K562 (cell line): ENCODE results near the gene SLC2A4RG. TPM values are rescaled to one million over a fixed set of nuclear protein-coding genes. Genes with fewer than 3 reads are reported as not detected.

Source experiments
- BACH1 ChIP-seq: fragments of 200-800 bp; sonication (Bioruptor generic); IDR thresholded peaks from 2 replicates; pipeline ENCODE4 v1.6.1; 2016; ENCODE audit warnings: missing genetic modification characterization, missing compliant biosample characterization
- ELK1 ChIP-seq: sonication (generic); formaldehyde crosslinking; IDR thresholded peaks from 2 replicates; pipeline ENCODE4 v1.8.1; 2022; ENCODE audit warnings: missing genetic modification reagents
- FOXA1 ChIP-seq: fragments of 450-650 bp; IDR thresholded peaks from 2 replicates; pipeline ENCODE4 v1.6.1; 2016; ENCODE audit warnings: mild to moderate bottlenecking, borderline replicate concordance
- FOXM1 ChIP-seq, 2 experiments: fragments of 450-650 bp in 1 of 2; sonication (generic) in 1 of 2; formaldehyde crosslinking in 1 of 2; IDR thresholded peaks; 2 replicates each; pipeline versions ENCODE4 v1.6.1 to v1.9.0; 2017 to 2022; ENCODE audit warnings: low read depth in 2 of 2, mild to moderate bottlenecking in 2 of 2, missing genetic modification reagents in 1 of 2, moderate library complexity in 1 of 2
- KLF16 ChIP-seq: IDR thresholded peaks from 2 replicates; pipeline ENCODE4 v1.6.1; 2016; ENCODE audit warnings: antibody characterized with exemption
- POLR2B ChIP-seq: fragments of 450-650 bp; IDR thresholded peaks from 2 replicates; pipeline ENCODE4 v1.6.1; 2018; ENCODE audit warnings: low read depth; ENCODE audit not compliant: partially characterized antibody
- SLC30A9 ChIP-seq: fragments of 250-450 bp; sonication (Bioruptor Pico); IDR thresholded peaks from 2 replicates; pipeline ENCODE4 v1.8.0; 2022; ENCODE audit warnings: mild to moderate bottlenecking, moderate library complexity
- SMC3 ChIP-seq: conservative IDR thresholded peaks from 2 replicates; pipeline ENCODE4 v1.6.1; 2011; ENCODE audit warnings: low read depth, low read length, improper control_type of control experiment; ENCODE audit not compliant: insufficient read depth
- ZBTB26 ChIP-seq: fragments of 450-650 bp; formaldehyde crosslinking; IDR thresholded peaks from 2 replicates; pipeline ENCODE4 v1.4.0; 2022; ENCODE audit warnings: missing genetic modification characterization
- ZNF431 ChIP-seq: sonication (generic); formaldehyde crosslinking; IDR thresholded peaks from 2 replicates; pipeline ENCODE4 v1.8.0; 2022; ENCODE audit warnings: mild to moderate bottlenecking, missing genetic modification reagents
- polyA plus RNA-seq, 8 experiments: library from polyadenylated mRNA; depleted of rRNA in 4 of 8; stranded (reverse) in 5 of 8; unstranded in 3 of 8; fragments of >200 nt; fragmentation: Nextera tagmentation in 2 of 8; fragmentation: Illumina TruSeq in 1 of 8; extraction: Ambion mirVana in 2 of 8; extraction: Trizol in 1 of 8; gene quantifications; 2 replicates each; pipeline versions ENCODE4 v1.2.1 to v1.2.3, GENCODE V29; 2011 to 2014; ENCODE audit warnings: inconsistent platforms in 1 of 8, missing spikeins in 1 of 8
- total RNA-seq, 7 experiments: library from RNA; depleted of rRNA in 6 of 7; stranded (reverse); fragments of >200 nt in 6 of 7; fragmentation: Illumina TruSeq in 2 of 7; extraction: Trizol in 2 of 7; gene quantifications; 2 replicates each; pipeline versions ENCODE4 v1.2.1 to v1.2.3, GENCODE V29; 2011 to 2021; ENCODE audit warnings: low replicate concordance in 1 of 7
- TF ChIP-seq, protein P1 (sequence below): fragments of 250-450 bp; sonication (Bioruptor Pico); IDR thresholded peaks from 2 replicates; pipeline ENCODE4 v1.8.0; 2022; ENCODE audit warnings: moderate library complexity, mild to moderate bottlenecking, inconsistent platforms
- TF ChIP-seq, protein P2 (sequence below): fragments of 250-450 bp; sonication (Bioruptor Pico); IDR thresholded peaks from 2 replicates; pipeline ENCODE4 v1.4.0; 2020; ENCODE audit warnings: mild to moderate bottlenecking, moderate library complexity
- TF ChIP-seq, protein P3 (sequence below): fragments of 450-650 bp; conservative IDR thresholded peaks from 2 replicates; pipeline ENCODE4 v1.6.1; 2016; ENCODE audit warnings: missing genetic modification characterization, low read depth, mild to moderate bottlenecking, missing compliant biosample characterization, moderate library complexity
- TF ChIP-seq, protein P4 (sequence below), 2 experiments: fragments of 450-650 bp; IDR thresholded peaks; 2 replicates each; pipeline ENCODE4 v1.6.1; 2016
- TF ChIP-seq, protein P5 (sequence below): fragments of 250-450 bp; sonication (Bioruptor Pico); IDR thresholded peaks from 2 replicates; pipeline ENCODE4 v1.5.0; 2020; ENCODE audit warnings: mild to moderate bottlenecking

SLC2A4RG gene
- total and polyA plus RNA-seq, 9 of the 15 experiments (the other 6 are each of a cell fraction or from before 2014, with no cell fraction given), result 0.34 to 97.3 (median 26.5) TPM

DNA sequence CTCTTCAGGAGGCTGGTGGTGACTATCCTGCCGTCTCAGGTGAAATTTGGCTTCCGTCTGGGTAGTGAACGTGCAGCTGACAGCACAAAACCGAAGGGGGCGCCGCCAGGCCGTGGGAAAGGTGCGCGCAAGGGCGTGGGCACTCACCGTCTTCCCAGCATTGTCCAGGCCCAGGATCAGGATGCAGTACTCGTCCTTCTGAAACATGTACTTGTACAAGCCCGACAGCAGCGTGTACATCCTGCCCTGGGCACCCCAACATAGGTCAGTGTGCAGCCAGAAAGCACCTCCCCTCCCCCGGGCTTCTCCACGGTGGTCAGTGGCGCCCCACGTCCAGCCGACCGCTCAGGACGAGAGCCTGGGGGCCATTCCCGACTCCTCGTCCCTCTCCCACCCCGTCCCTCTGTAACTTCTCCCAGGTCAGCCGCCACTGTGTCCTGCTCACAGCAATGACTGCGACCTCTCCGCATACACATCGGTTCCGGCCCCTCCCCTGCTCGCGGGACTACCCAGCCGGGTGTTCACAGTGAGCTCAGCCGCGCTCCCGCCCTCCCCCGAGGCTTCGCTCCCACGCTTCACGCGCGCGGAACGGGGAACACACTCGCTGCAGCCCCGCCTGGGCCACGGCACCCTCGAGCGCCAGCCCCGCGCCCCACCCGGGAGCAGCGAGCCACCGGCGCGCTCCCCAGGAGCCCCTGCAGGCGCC, 32.6 kb upstream of the SLC2A4RG start (continued):
- TF ChIP-seq FOXA1 (no peak), ZNF431 (no peak), BACH1 (no peak), ZBTB26 (CRISPR knock-in tag) (no peak; the same call in 1 of the 2 replicates), KLF16 (no peak), SMC3 (peak; percentile 71), POLR2B (no peak), ELK1 (CRISPR knock-in tag) (no peak; the same call in 1 of the 2 replicates), SLC30A9 (CRISPR knock-in tag) (no peak), FOXM1 (IDR thresholded peaks at IDR 0.05; ENCODE audit: low read depth) (no peak), FOXM1 (CRISPR knock-in tag; IDR thresholded peaks at IDR 0.05; ENCODE audit: low read depth) (no peak; the same call in 1 of the 2 replicates)
- TF ChIP-seq, protein P1, sequence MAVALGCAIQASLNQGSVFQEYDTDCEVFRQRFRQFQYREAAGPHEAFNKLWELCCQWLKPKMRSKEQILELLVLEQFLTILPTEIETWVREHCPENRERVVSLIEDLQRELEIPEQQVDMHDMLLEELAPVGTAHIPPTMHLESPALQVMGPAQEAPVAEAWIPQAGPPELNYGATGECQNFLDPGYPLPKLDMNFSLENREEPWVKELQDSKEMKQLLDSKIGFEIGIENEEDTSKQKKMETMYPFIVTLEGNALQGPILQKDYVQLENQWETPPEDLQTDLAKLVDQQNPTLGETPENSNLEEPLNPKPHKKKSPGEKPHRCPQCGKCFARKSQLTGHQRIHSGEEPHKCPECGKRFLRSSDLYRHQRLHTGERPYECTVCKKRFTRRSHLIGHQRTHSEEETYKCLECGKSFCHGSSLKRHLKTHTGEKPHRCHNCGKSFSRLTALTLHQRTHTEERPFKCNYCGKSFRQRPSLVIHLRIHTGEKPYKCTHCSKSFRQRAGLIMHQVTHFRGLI (CRISPR knock-in tag), result no peak
- TF ChIP-seq, protein P2, sequence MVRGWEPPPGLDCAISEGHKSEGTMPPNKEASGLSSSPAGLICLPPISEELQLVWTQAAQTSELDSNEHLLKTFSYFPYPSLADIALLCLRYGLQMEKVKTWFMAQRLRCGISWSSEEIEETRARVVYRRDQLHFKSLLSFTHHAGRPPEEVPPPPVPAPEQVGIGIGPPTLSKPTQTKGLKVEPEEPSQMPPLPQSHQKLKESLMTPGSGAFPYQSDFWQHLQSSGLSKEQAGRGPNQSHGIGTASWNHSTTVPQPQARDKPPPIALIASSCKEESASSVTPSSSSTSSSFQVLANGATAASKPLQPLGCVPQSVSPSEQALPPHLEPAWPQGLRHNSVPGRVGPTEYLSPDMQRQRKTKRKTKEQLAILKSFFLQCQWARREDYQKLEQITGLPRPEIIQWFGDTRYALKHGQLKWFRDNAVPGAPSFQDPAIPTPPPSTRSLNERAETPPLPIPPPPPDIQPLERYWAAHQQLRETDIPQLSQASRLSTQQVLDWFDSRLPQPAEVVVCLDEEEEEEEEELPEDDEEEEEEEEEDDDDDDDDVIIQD, result no peak
- TF ChIP-seq, protein P3, sequence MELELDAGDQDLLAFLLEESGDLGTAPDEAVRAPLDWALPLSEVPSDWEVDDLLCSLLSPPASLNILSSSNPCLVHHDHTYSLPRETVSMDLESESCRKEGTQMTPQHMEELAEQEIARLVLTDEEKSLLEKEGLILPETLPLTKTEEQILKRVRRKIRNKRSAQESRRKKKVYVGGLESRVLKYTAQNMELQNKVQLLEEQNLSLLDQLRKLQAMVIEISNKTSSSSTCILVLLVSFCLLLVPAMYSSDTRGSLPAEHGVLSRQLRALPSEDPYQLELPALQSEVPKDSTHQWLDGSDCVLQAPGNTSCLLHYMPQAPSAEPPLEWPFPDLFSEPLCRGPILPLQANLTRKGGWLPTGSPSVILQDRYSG (tag), result no peak
- TF ChIP-seq, protein P4, sequence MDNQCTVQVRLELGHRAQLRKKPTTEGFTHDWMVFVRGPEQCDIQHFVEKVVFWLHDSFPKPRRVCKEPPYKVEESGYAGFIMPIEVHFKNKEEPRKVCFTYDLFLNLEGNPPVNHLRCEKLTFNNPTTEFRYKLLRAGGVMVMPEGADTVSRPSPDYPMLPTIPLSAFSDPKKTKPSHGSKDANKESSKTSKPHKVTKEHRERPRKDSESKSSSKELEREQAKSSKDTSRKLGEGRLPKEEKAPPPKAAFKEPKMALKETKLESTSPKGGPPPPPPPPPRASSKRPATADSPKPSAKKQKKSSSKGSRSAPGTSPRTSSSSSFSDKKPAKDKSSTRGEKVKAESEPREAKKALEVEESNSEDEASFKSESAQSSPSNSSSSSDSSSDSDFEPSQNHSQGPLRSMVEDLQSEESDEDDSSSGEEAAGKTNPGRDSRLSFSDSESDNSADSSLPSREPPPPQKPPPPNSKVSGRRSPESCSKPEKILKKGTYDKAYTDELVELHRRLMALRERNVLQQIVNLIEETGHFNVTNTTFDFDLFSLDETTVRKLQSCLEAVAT (IDR thresholded peaks at IDR 0.05), result no peak
- TF ChIP-seq, protein P5, sequence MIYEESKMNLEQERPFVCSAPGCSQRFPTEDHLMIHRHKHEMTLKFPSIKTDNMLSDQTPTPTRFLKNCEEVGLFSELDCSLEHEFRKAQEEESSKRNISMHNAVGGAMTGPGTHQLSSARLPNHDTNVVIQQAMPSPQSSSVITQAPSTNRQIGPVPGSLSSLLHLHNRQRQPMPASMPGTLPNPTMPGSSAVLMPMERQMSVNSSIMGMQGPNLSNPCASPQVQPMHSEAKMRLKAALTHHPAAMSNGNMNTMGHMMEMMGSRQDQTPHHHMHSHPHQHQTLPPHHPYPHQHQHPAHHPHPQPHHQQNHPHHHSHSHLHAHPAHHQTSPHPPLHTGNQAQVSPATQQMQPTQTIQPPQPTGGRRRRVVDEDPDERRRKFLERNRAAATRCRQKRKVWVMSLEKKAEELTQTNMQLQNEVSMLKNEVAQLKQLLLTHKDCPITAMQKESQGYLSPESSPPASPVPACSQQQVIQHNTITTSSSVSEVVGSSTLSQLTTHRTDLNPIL (CRISPR knock-in tag), result no peak
